Left renal pelvis (tissue), 4 donors: ENCODE measurements around the gene SULT2A1. TPM values are rescaled to one million over a fixed set of nuclear protein-coding genes. Genes with fewer than 3 reads are reported as not detected.
"Not testable (repeated sequence)": the region's sequence is repeated elsewhere in the genome, so short reads cannot be mapped to it uniquely, and the experiment has no call there.

Experiments used
- DNase-seq, 4 donors: peaks; one replicate each; pipeline ENCODE4 v3.0.0-alpha.2; 2013; ENCODE audit warnings: low read depth in 4 of 4, low spot score in 3 of 4
- polyA plus RNA-seq, 4 donors: library from polyadenylated mRNA; unstranded; fragments of 120-200 nt; gene quantifications; one replicate each; pipeline ENCODE4 v1.2.1, GENCODE V29; 2013; ENCODE audit not compliant: insufficient read length in 4 of 4

Gene SULT2A1
- polyA plus RNA-seq, result under 1 TPM in 2 of 4 donors, not detected in 2; 0.33 to 0.40 TPM

- no peak for DNase-seq
These were observed at the start of gene SULT2A1 for GRCh38 chr19:47886010-47886559. Gene SULT2A1 (minus strand): TSS chr19:47886315. CDS start chr19:47886257, 58 bp downstream.

- DNase-seq, result not testable (repeated sequence)
These were observed 42.5 kb upstream of the SULT2A1 start for GRCh38 chr19:47928581-47928980.

GRCh38 chr19:47920107-47920506 lies 34.0 kb upstream of the SULT2A1 start:
- DNase-seq, result not testable (repeated sequence)

- not testable (repeated sequence) for DNase-seq
These were observed 24.1 kb upstream of the SULT2A1 start for GRCh38 chr19:47910191-47910590.

GRCh38 chr19:47909350-47909749 lies 23.2 kb upstream of the SULT2A1 start:
- not testable (repeated sequence) for DNase-seq

- no peak for DNase-seq
These were observed 15.3 kb upstream of the SULT2A1 start for GRCh38 chr19:47901370-47901769.

- DNase-seq, result no peak
These were observed 13.2 kb upstream of the SULT2A1 start for GRCh38 chr19:47899335-47899734.

- no peak for DNase-seq
These were observed 11.7 kb upstream of the SULT2A1 start for GRCh38 chr19:47897861-47898260.

GRCh38 chr19:47896773-47897172 lies 10.7 kb upstream of the SULT2A1 start:
- no peak for DNase-seq

- DNase-seq, result no peak
These were observed 9.9 kb upstream of the SULT2A1 start for GRCh38 chr19:47896019-47896418.

GRCh38 chr19:47895165-47895782 lies 9.2 kb upstream of the SULT2A1 start:
- no peak for DNase-seq

GRCh38 chr19:47891923-47892666 lies 6.0 kb upstream of the SULT2A1 start:
- peak in 2 of 4 donors; percentile 1 to 10 for DNase-seq

- DNase-seq, result no peak
These were observed 5.5 kb upstream of the SULT2A1 start for GRCh38 chr19:47891622-47891922.

GRCh38 chr19:47890865-47891621 lies 4.9 kb upstream of the SULT2A1 start:
- no peak for DNase-seq

GRCh38 chr19:47885067-47885463 lies 1.1 kb downstream of the SULT2A1 start:
- no peak for DNase-seq

- DNase-seq, result no peak
These were observed 3.2 kb downstream of the SULT2A1 start for GRCh38 chr19:47882890-47883289.

GRCh38 chr19:47881757-47882156 lies 4.4 kb downstream of the SULT2A1 start:
- no peak for DNase-seq

GRCh38 chr19:47879385-47879784 lies 6.7 kb downstream of the SULT2A1 start:
- DNase-seq, result not testable (repeated sequence)

- no peak for DNase-seq
These were observed 7.2 kb downstream of the SULT2A1 start for GRCh38 chr19:47878906-47879305.

- DNase-seq, result no peak
These were observed 20.9 kb downstream of the SULT2A1 start for GRCh38 chr19:47865166-47865565.

GRCh38 chr19:47863514-47863936 lies 22.6 kb downstream of the SULT2A1 start:
- peak; percentile 38 to 63 (median 47) for DNase-seq
